Thoracic aorta (tissue), 2 donors: Measurements from ENCODE around the gene FAM193A. TPM values are rescaled to one million over a fixed set of nuclear protein-coding genes. Genes with fewer than 3 reads are reported as not detected.

Experiments
- total RNA-seq, 2 donors: library from RNA; depleted of rRNA; stranded (reverse); fragments of >200 nt; gene quantifications; one replicate each; pipeline versions ENCODE4 v1.1.0 to v1.2.3, GENCODE V29; 2016

Gene FAM193A
- total RNA-seq, 2 donors from 2014 or later: 22.3 to 42.9 TPM

Other genes starting within 250 kb of the FAM193A start
- gene ZFYVE28, start 118.0 kb upstream of the FAM193A start, total RNA-seq: 10 to 100 TPM; 11.5 to 20.2 TPM
- not detected for gene CFAP99, start 117.7 kb upstream of the FAM193A start, total RNA-seq
- gene RNF4, start 67.5 kb upstream of the FAM193A start, total RNA-seq: 10 to 100 TPM; 29.8 to 83.1 TPM
- 10 to 100 TPM; 67.3 to 84.8 TPM for gene TNIP2, start 219.7 kb downstream of the FAM193A start, total RNA-seq